C4-2B (cell line): Measurements from ENCODE around the gene NHS.

Experiments
- H3K27ac ChIP-seq: fragments of 450-650 bp; 2 replicates; pipeline ENCODE4 v1.5.1; 2017
- ZFX ChIP-seq: fragments of 450-650 bp; IDR thresholded peaks from 2 replicates; pipeline ENCODE4 v1.6.1; 2017
- TF ChIP-seq, protein P1 (sequence below): fragments of 450-650 bp; conservative IDR thresholded peaks from 2 replicates; pipeline ENCODE4 v1.5.1; 2017; ENCODE audit warnings: mild to moderate bottlenecking

Gene NHS

DNA sequence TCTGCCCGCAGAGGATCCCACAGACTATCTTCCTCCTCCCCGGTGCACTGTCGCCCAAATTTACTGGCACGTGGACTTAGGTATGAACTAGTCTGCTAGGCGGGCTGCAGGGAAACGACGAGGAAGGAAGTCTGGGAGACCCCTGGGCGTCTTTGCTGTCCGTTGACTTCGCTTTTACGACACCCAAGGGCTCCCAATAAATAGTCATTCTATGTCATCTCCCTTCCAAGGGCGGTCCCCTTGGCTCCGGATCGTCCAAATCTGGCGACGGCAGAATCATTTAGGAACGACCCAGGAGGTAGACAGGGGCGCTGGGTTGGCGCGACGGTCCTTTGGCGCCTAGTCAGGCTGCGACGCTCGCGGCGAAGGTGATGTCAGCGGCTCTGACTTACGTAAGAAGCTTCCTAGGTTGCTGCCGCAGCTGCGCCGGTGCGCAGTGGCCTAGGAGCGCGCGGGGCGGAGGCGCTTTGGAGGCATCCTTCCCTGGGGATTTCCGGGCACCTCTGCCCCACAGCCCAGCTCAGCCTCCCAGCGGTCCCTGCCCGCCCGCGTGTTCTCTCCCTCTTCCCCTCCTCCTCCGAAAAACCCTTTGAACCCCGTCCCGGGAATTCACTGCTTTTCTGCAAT is 2.2 kb downstream of the NHS start:
- no peak overlapping the region for H3K27ac ChIP-seq
- TF ChIP-seq ZFX, result no peak
- TF ChIP-seq, protein P1, sequence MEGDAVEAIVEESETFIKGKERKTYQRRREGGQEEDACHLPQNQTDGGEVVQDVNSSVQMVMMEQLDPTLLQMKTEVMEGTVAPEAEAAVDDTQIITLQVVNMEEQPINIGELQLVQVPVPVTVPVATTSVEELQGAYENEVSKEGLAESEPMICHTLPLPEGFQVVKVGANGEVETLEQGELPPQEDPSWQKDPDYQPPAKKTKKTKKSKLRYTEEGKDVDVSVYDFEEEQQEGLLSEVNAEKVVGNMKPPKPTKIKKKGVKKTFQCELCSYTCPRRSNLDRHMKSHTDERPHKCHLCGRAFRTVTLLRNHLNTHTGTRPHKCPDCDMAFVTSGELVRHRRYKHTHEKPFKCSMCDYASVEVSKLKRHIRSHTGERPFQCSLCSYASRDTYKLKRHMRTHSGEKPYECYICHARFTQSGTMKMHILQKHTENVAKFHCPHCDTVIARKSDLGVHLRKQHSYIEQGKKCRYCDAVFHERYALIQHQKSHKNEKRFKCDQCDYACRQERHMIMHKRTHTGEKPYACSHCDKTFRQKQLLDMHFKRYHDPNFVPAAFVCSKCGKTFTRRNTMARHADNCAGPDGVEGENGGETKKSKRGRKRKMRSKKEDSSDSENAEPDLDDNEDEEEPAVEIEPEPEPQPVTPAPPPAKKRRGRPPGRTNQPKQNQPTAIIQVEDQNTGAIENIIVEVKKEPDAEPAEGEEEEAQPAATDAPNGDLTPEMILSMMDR, result no peak

DNA sequence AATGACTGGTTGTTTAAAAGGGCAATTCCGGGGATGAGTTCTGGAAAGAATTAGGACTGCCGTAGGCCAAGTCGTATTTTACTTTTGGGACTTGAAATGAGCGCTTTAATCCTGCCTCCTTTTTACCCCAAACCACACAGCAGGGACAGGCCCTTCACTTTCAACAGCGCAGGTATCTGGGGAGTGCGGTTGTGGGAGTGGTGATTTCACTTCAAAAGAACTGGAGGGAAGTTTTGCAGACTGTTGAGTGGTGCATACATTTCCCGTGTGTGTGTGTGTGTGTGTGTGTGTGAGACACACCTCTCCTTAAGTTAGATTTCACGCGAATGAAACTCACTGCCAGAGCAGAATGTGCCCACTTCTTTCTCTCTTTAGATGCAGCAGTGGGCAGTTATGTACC is 2.8 kb downstream of the NHS start:
- TF ChIP-seq, protein P1, result no peak
- no peak for TF ChIP-seq ZFX
- H3K27ac ChIP-seq, result no peak overlapping the region

DNA sequence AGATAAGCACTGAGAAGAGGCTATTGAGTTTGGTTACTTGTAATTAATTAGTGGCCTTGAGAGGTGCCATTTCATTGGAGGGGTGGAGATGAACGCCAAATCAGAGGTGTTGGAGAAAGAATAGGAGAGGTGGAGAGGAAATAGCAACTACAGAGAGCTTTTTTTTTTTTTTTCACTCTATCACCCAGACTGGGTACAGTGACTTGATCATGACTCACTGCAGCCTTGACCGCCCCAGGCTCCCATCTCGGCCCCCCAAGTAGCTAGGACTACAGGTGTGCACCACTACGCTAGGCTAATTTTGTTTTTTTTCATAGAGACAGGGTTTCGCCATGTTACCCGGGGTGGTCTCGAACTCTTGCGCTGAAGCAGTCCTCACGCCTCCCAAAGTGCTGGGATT is 5.2 kb downstream of the NHS start:
- TF ChIP-seq ZFX, result no peak
- TF ChIP-seq, protein P1, result no peak
- no peak overlapping the region for H3K27ac ChIP-seq

DNA sequence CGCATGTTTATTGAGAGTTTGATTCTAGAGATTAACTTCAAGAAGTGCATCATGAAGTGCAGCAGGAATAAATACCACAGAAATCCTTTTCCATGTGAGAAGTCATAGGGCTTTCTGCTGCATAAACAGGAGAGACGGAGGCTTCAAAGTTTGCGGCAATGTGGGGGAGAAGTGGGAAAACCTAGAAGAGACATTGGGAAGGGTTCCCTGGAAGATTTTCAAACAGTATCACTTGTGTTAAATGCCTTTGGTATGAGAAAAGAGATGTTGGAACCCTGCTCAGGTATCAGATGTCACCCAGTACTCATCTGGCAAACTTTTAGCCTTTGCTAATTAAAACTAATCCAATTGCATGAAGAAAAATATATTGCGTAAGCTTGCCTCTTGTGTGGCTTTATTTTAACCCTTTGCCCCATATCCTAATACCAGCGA is 15.4 kb downstream of the NHS start:
- no peak for TF ChIP-seq ZFX
- TF ChIP-seq, protein P1, result no peak
- no peak overlapping the region for H3K27ac ChIP-seq

DNA sequence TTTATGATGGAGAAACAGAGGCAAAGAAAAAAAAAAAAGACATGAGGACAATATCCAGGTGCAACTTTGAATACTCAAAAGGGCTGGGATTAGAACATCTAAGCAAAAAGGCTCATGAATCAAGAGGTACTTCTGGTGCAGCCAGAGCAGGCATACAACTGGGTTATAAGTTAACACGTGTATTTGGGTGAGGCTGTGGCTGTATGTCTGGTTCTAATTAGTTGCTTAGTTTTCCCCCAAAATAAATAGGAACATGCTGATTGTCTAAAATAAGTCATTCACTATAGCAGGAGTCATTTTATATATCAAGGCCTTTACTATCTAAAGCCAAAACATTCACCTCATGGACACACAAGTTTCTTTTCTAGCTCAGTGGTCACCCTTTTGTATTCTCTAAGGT is 20.2 kb downstream of the NHS start:
- TF ChIP-seq, protein P1, result no peak
- TF ChIP-seq ZFX, result no peak
- H3K27ac ChIP-seq, result no peak overlapping the region

DNA sequence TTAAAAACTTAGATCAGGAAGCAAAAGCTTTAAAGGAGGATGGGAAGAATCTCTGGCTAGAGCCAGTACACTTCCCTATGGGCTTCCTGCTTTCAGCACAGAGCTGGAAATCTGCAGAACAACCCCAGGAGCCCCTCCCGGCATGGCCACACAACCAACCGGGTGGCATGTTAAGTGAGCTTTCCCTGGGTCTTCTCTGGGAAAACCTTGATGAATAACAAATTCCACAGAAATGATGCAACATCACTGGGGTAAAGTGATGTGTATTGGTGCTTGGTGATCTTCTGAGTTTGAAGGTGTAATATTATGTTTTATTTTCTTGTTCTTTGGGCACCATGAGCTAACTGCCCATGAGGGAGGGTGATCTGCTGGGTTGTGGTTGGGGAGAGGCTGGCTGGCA is 22.1 kb downstream of the NHS start:
- no peak overlapping the region for H3K27ac ChIP-seq
- TF ChIP-seq ZFX, result no peak
- TF ChIP-seq, protein P1, result no peak

DNA sequence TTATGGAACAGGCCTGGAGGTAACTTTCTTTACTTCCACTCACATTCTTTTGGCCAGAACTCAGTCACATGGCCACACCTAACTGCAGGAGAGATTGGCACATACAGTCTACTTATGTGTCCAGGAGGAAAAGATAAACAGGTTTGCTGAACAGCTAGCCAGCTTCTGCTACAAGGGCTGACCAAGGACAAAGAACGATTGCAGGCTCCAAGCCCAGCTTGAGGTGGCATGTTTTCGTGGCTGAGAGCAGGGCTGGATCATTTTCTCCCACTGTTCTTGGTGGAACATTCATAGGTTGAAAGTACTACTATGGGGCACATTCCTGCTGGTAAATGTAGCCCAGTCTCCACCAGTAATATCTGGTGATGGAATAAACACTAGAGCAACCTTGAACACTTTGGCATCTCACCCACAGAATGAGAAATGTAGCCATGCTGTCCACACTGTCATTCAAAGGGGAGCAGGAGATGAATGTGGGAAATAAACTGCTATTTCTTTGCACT is 28.2 kb downstream of the NHS start:
- H3K27ac ChIP-seq, result no peak overlapping the region
- TF ChIP-seq ZFX, result no peak
- TF ChIP-seq, protein P1, result no peak
